GM12891 (cell line): ENCODE data around the gene SBF1.

Experiments
- DNase-seq: peaks from one replicate; pipeline ENCODE4 v3.0.0; 2011; ENCODE audit warnings: low spot score; ENCODE audit not compliant: insufficient read length
- FAIRE-seq: peaks from 2 replicates; lab custom pipeline; 2011; peaks lifted over from hg19 to GRCh38; lab: Jason Lieb, UNC
- PAX5 ChIP-seq: IDR thresholded peaks from 2 replicates; pipeline ENCODE4 v1.6.1; 2011; ENCODE audit warnings: low read length, moderate library complexity, mild to moderate bottlenecking; ENCODE audit not compliant: insufficient read depth, severe bottlenecking
- POLR2A ChIP-seq: IDR thresholded peaks from 2 replicates; pipeline ENCODE4 v1.6.1; 2011; ENCODE audit warnings: low read depth, low read length, control low read depth
- POLR2AphosphoS5 ChIP-seq: IDR thresholded peaks from 2 replicates; pipeline ENCODE4 v1.6.1; 2011; ENCODE audit warnings: low read depth, low read length, control low read depth
- POU2F2 ChIP-seq: IDR thresholded peaks from 2 replicates; pipeline ENCODE4 v1.6.1; 2011; ENCODE audit warnings: low read depth, mild to moderate bottlenecking, control low read depth, low read length, moderate library complexity
- SPI1 ChIP-seq: IDR thresholded peaks from 2 replicates; pipeline ENCODE4 v1.6.1; 2011; ENCODE audit warnings: low read depth, low read length, control low read depth
- TAF1 ChIP-seq: IDR thresholded peaks from 2 replicates; pipeline ENCODE4 v1.6.1; 2011; ENCODE audit warnings: low read depth, low read length, control low read depth

SBF1 gene

DNA sequence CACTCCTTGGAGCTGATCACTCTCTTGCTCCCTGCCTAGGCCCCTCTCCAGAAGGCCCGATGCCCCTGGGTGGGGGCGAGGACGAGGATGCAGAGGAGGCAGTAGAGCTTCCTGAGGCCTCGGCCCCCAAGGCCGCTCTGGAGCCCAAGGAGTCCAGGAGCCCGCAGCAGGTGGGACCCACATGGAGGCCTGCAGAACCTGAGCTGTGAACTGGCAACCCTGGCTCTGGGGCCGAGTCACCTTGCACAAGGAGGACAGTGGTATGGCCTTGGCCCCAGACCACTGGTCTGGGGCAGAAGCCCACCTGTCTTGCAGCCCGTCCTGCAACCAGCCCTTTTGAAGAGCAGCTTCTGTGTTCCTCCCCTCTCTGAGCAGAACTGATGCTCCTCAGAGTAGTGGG lies 44.3 kb upstream of the SBF1 start:
- TF ChIP-seq POLR2AphosphoS5 (no peak), PAX5 (no peak), POU2F2 (no peak), SPI1 (no peak), POLR2A (no peak), TAF1 (no peak)
- DNase-seq: no peak
- no peak for FAIRE-seq

- FAIRE-seq (no peak), DNase-seq (no peak)
- TF ChIP-seq SPI1: no peak
- no peak for TF ChIP-seq POLR2A
- TF ChIP-seq TAF1: no peak
- no peak for TF ChIP-seq PAX5
- no peak for TF ChIP-seq POU2F2
- no peak for TF ChIP-seq POLR2AphosphoS5
Measured at GRCh38 chr22:50518606-50519005, 43.8 kb upstream of the SBF1 start.

GRCh38 chr22:50517495-50518260 lies 42.8 kb upstream of the SBF1 start:
- TF ChIP-seq POU2F2 (no peak), TAF1 (no peak), PAX5 (no peak), SPI1 (no peak), POLR2A (no peak), POLR2AphosphoS5 (no peak)
- DNase-seq: no peak
- no peak for FAIRE-seq

DNA sequence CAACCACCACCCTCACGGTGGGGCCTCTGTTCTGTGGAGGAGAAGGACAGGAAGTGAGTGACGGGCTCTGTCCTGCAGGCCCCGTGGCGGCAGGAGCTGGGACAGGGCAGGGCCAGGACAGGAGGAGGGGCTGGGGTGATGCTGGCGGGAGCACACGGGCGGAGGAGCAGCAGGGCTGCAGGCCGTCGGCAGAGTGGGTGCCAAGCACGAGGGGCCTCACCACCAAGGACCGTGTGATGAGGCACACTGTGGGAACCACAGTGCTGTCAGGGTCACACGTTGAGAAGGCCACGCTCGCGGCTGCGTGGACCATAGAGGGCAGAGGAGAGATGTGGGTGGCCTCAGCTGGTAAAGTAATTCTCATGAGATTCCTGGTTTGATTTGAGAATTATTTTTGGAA lies 42.1 kb upstream of the SBF1 start:
- TF ChIP-seq SPI1: no peak
- TF ChIP-seq TAF1: no peak
- no peak for TF ChIP-seq POU2F2
- TF ChIP-seq PAX5: no peak
- TF ChIP-seq POLR2A: no peak
- TF ChIP-seq POLR2AphosphoS5: no peak
- FAIRE-seq: no peak
- DNase-seq: no peak

DNA sequence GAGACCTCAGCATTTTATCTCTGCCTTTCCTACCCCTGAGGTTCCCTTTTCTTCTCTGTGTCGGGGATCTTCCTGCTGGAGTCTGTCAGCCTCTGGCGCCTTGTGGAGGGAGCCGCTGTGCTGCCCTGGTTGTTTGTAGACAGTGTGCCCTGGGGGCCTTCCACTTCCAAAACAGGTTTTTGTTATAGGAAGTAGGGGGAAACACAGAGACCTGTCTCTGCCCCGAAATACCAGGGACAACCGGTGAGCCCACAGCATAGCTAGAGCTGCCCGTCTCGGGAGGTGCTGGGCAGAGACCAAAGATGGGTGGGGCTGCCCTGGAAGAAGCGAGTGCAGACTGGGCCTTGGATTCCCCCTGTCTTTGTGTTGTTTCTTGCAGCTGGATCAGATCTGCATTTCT lies 41.2 kb upstream of the SBF1 start:
- DNase-seq: no peak
- TF ChIP-seq POLR2AphosphoS5 (no peak), POU2F2 (no peak), POLR2A (no peak), TAF1 (no peak), SPI1 (no peak), PAX5 (no peak)
- no peak for FAIRE-seq

DNA sequence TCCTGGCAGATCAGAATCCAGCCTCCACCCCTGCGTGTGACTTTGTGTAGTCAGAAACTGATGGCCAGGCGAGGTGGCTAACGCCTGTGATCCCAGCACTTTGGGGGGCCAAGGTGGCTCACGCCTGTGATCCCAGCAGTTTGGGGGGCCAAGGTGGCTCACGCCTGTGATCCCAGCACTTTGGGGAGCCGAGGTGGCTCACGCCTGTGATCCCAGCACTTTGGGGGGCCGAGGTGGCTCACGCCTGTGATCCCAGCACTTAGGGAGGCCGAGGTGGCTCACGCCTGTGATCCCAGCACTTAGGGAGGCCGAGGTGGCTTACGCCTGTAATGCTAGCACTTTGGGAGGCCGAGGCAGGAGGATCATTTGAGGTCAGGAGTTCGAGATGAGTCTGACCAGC lies 38.3 kb upstream of the SBF1 start:
- FAIRE-seq (no peak), DNase-seq (no peak)
- TF ChIP-seq POLR2A (no peak), SPI1 (no peak), PAX5 (no peak), POLR2AphosphoS5 (no peak), POU2F2 (no peak), TAF1 (no peak)

DNA sequence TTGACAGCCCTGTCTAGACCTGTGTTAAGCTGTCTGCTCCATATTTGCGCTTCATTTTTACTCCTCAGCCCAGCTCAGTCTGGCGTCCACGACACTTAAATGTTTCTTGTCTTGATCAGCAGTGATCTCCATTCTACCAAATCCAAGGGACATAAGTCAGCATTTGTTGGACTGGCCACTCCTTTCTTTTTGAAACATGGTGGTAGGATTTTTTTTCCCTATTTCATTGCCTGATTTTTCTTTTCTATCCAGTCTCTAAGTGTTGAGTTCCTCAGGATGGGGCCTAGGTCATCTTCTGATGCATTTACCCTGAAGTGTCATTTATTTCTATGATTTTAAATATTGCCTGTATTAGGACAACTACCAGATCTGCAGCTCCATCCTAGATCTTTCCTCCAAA lies 34.1 kb upstream of the SBF1 start:
- peak; percentile 77 for FAIRE-seq
- DNase-seq: no peak

DNA sequence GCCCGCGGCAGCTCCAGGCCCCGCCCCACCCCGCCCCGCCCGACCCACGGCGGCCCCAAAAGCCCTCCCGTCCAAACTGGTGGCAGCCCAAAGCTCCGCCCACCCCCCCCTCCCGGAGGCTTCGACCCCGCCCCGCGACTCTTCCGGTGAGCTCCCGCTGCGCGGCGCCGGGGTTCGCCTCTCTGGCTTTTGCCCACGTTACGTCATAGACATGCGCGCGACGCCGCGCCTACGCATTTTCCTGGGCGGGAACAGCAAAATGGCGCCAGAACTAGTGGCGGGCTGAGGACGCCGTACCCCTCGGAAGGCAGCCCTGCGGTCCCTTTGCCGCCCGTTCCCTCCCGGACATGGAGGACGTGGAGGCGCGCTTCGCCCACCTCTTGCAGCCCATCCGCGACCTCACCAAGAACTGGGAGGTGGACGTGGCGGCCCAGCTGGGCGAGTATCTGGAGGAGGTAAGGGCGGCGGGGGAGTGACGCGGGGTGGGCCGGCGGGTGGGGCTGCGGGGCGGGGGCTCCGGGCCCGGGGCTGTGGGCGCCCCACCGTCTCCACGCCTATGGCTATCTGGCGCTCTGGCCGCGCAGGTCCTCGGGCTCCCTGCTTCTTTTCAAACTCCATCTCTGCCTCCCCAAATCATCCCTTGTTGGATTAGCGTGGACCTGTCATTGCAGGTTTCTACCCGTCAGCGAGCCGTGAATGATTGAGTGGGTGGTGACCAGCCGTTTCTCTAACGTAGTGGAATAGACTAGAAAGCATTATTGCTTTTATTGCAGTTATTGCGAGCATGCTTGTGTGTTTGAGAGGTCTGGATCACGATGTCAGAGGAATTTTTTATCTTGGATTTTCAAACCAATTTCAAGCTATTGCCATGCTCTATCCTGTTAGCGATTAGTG lies 33.4 kb upstream of the SBF1 start, which contains the start of gene NCAPH2:
Gene NCAPH2 (plus strand): TSS at position 234 of the 894 bp plus-strand sequence. CDS start 114 bp downstream, at position 348.
- FAIRE-seq: peak; percentile 99
- DNase-seq: peak; percentile 100
- peak; percentile 20; the same call in 1 of the 2 replicates for TF ChIP-seq POU2F2
- no peak for TF ChIP-seq SPI1
- TF ChIP-seq POLR2A: peak; percentile 87
- TF ChIP-seq POLR2AphosphoS5: peak; percentile 88
- TF ChIP-seq TAF1: peak; percentile 92
- TF ChIP-seq PAX5: no peak

More for the DNA sequence above, 34.1 kb upstream of the SBF1 start:
- no peak for TF ChIP-seq POLR2AphosphoS5
- TF ChIP-seq PAX5: no peak
- no peak for TF ChIP-seq POLR2A
- TF ChIP-seq SPI1: no peak
- no peak for TF ChIP-seq POU2F2
- no peak for TF ChIP-seq TAF1

- TF ChIP-seq POLR2AphosphoS5 (peak; percentile 2; the same call in 1 of the 2 replicates), SPI1 (no peak), TAF1 (peak; percentile 36; the same call in 1 of the 2 replicates), PAX5 (no peak), POLR2A (0 out of 2 replicates have a peak, but pooled peaks have one; percentile 40), POU2F2 (no peak)
- DNase-seq: peak; percentile 99
- peak; percentile 93 for FAIRE-seq
Measured at GRCh38 chr22:50507421-50507990, 32.7 kb upstream of the SBF1 start, which contains the start of gene LMF2. Gene LMF2 (minus strand): TSS chr22:50507702. CDS start chr22:50507675, 27 bp downstream.
